Naive thymus-derived CD8-positive, alpha-beta T cell (primary cell): Measurements from ENCODE around the gene AR. TPM values are rescaled to one million over a fixed set of nuclear protein-coding genes. Genes with fewer than 3 reads are reported as not detected.

ENCODE experiments used
- ATAC-seq, 2 donors: fragments of 150-1000 bp; cut with Tn5 transposase in 1 of 2; sonication (Bioruptor Pico), chemical (Tn5 transposase) in 1 of 2; 1 replicate in 1 of 2; 2 replicates in 1 of 2; pipeline ENCODE4 v1.10.0; 2021; ENCODE audit warnings: mild to moderate bottlenecking in 2 of 2, moderate library complexity in 2 of 2
- POLR2A ChIA-PET: fragments of 350-600 bp; sonication (Branson Sonifier 250); formaldehyde crosslinking; loops from one replicate; lab custom pipeline; 2021; ENCODE audit warnings: antibody characterized with exemption; lab: Charles Lee
- DNase-seq, 10 donors: peaks; one replicate each; pipeline versions ENCODE4 v3.0.0 to v3.0.0-alpha.2; 2020 to 2022
- H3K27ac Mint-ChIP-seq, 10 donors: one replicate each; pipeline ENCODE4 v1.8.0; 2020 to 2022; ENCODE audit warnings: mild to moderate bottlenecking in 10 of 10, mixed read lengths in 10 of 10, moderate library complexity in 4 of 10, inconsistent platforms in 1 of 10
- H3K27me3 Mint-ChIP-seq, 5 donors: one replicate each; pipeline ENCODE4 v1.8.0; 2021 to 2022; ENCODE audit warnings: mixed read lengths in 5 of 5
- H3K36me3 Mint-ChIP-seq, 3 donors: one replicate each; pipeline ENCODE4 v1.8.0; 2020 to 2022; ENCODE audit warnings: mixed read lengths in 3 of 3, mild to moderate bottlenecking in 2 of 3, inconsistent platforms in 1 of 3
- H3K4me1 Mint-ChIP-seq, 4 donors: one replicate each; pipeline ENCODE4 v1.8.0; 2021 to 2022; ENCODE audit warnings: mixed read lengths in 4 of 4
- H3K4me3 Mint-ChIP-seq, 10 donors: one replicate each; pipeline ENCODE4 v1.8.0; 2020 to 2022; ENCODE audit warnings: mild to moderate bottlenecking in 10 of 10, mixed read lengths in 10 of 10, moderate library complexity in 6 of 10, inconsistent platforms in 1 of 10
- H3K9me3 Mint-ChIP-seq, 9 donors: one replicate each; pipeline ENCODE4 v1.8.0; 2020 to 2022; ENCODE audit warnings: mixed read lengths in 9 of 9, mild to moderate bottlenecking in 3 of 9, inconsistent platforms in 1 of 9, moderate library complexity in 1 of 9
- polyA plus RNA-seq, 3 donors: library from polyadenylated mRNA; unstranded; fragments of 300-500 nt; fragmentation: Illumina TruSeq; gene quantifications; one replicate each; pipeline ENCODE4 v1.2.3, GENCODE V29; 2021
- total RNA-seq, 8 experiments: library from RNA in 2 of 8; stranded (reverse) in 2 of 8; gene quantifications; one replicate each; pipeline ENCODE4 v1.2.3 and lab custom pipeline; 2021 to 2026

Gene AR
- total and polyA plus RNA-seq, 5 experiments from 2014 or later: not detected

GRCh38 chrX:67673741-67674274 lies 130.0 kb downstream of the AR start:
- H3K9me3 Mint-ChIP-seq: peaks cover 0 to 31% (median 0%) of the 10 kb centered on the region in 9 donors
- peaks cover 0 to 4% (median 0%) of the 10 kb centered on the region in 3 donors for H3K36me3 Mint-ChIP-seq
- DNase-seq: no peak
- peaks cover 0 to 7% (median 0%) of the 10 kb centered on the region in 5 donors for H3K27me3 Mint-ChIP-seq
- no peak for ATAC-seq
- no peak overlapping the region for H3K4me3 Mint-ChIP-seq
- no peak overlapping the region for H3K27ac Mint-ChIP-seq
- no peaks in the 10 kb centered on the region for H3K4me1 Mint-ChIP-seq
- POLR2A ChIA-PET: no interaction called here

- POLR2A ChIA-PET: no interaction called here
- no peaks in the 10 kb centered on the region for H3K4me1 Mint-ChIP-seq
- H3K9me3 Mint-ChIP-seq: peaks cover 0 to 31% (median 0%) of the 10 kb centered on the region in 9 donors
- no peak overlapping the region for H3K4me3 Mint-ChIP-seq
- peaks cover 0 to 7% (median 0%) of the 10 kb centered on the region in 5 donors for H3K27me3 Mint-ChIP-seq
- H3K27ac Mint-ChIP-seq: no peak overlapping the region
- peaks cover 0 to 4% (median 0%) of the 10 kb centered on the region in 3 donors for H3K36me3 Mint-ChIP-seq
- DNase-seq (no peak), ATAC-seq (no peak)
Measured at GRCh38 chrX:67674741-67675140, 130.9 kb downstream of the AR start.

- peaks cover 0 to 17% (median 3%) of the 10 kb centered on the region in 9 donors for H3K9me3 Mint-ChIP-seq
- DNase-seq (no peak), ATAC-seq (no peak)
- H3K4me3 Mint-ChIP-seq: no peak overlapping the region
- H3K36me3 Mint-ChIP-seq: no peaks in the 10 kb centered on the region
- H3K27ac Mint-ChIP-seq: no peak overlapping the region
- POLR2A ChIA-PET: no interaction called here
- no peaks in the 10 kb centered on the region for H3K4me1 Mint-ChIP-seq
- H3K27me3 Mint-ChIP-seq: peaks cover 0 to 4% (median 0%) of the 10 kb centered on the region in 5 donors
Measured at GRCh38 chrX:67684136-67684535, 140.3 kb downstream of the AR start.

GRCh38 chrX:67692246-67692645 lies 148.4 kb downstream of the AR start:
- H3K4me1 Mint-ChIP-seq: peaks cover 0 to 2% (median 0%) of the 10 kb centered on the region in 4 donors
- DNase-seq (no peak), ATAC-seq (no peak)
- H3K27me3 Mint-ChIP-seq: peaks cover 0 to under 1% (median 0%) of the 10 kb centered on the region in 5 donors
- no peaks in the 10 kb centered on the region for H3K36me3 Mint-ChIP-seq
- H3K9me3 Mint-ChIP-seq: peaks cover 0 to 3% (median 0%) of the 10 kb centered on the region in 9 donors
- no peak overlapping the region for H3K27ac Mint-ChIP-seq
- H3K4me3 Mint-ChIP-seq: no peak overlapping the region
- POLR2A ChIA-PET: no interaction called here

GRCh38 chrX:67693928-67694327 lies 150.1 kb downstream of the AR start:
- Mint-ChIP-seq H3K4me3 (no peak overlapping the region), H3K36me3 (no peaks in the 10 kb centered on the region), H3K27ac (no peak overlapping the region), H3K27me3 (no peaks in the 10 kb centered on the region), H3K9me3 (peaks cover 0 to 3% (median 0%) of the 10 kb centered on the region in 9 donors), H3K4me1 (peaks cover 0 to 2% (median 0%) of the 10 kb centered on the region in 4 donors)
- POLR2A ChIA-PET: no interaction called here
- ATAC-seq (no peak), DNase-seq (no peak)

- H3K4me3 Mint-ChIP-seq: no peak overlapping the region
- peaks cover 0 to 2% (median 0%) of the 10 kb centered on the region in 4 donors for H3K4me1 Mint-ChIP-seq
- peaks cover 0 to 3% (median 0%) of the 10 kb centered on the region in 9 donors for H3K9me3 Mint-ChIP-seq
- no peaks in the 10 kb centered on the region for H3K36me3 Mint-ChIP-seq
- POLR2A ChIA-PET: no interaction called here
- no peak for ATAC-seq
- H3K27ac Mint-ChIP-seq: no peak overlapping the region
- peaks cover 0 to 3% (median 0%) of the 10 kb centered on the region in 5 donors for H3K27me3 Mint-ChIP-seq
- DNase-seq: no peak
Measured at GRCh38 chrX:67697452-67697851, 153.6 kb downstream of the AR start.

GRCh38 chrX:67700602-67701001 lies 156.8 kb downstream of the AR start:
- no peak overlapping the region for H3K27ac Mint-ChIP-seq
- ATAC-seq (no peak), DNase-seq (no peak)
- H3K4me3 Mint-ChIP-seq: no peak overlapping the region
- POLR2A ChIA-PET: no interaction called here
- H3K4me1 Mint-ChIP-seq: peaks cover 0 to 1% (median 0%) of the 10 kb centered on the region in 4 donors
- peaks cover 0 to 2% (median 0%) of the 10 kb centered on the region in 9 donors for H3K9me3 Mint-ChIP-seq
- no peaks in the 10 kb centered on the region for H3K36me3 Mint-ChIP-seq
- H3K27me3 Mint-ChIP-seq: peaks cover 0 to 3% (median 0%) of the 10 kb centered on the region in 5 donors

- no peak for DNase-seq
- Mint-ChIP-seq H3K4me3 (no peak overlapping the region), H3K27ac (no peak overlapping the region), H3K9me3 (peaks cover 0 to 7% (median 0%) of the 10 kb centered on the region in 9 donors), H3K36me3 (peaks cover 0 to 3% (median 0%) of the 10 kb centered on the region in 3 donors), H3K4me1 (peaks cover 0 to 2% (median 0%) of the 10 kb centered on the region in 4 donors), H3K27me3 (no peaks in the 10 kb centered on the region)
- POLR2A ChIA-PET: no interaction called here
- no peak for ATAC-seq
Measured at GRCh38 chrX:67714004-67714403, 170.2 kb downstream of the AR start.

GRCh38 chrX:67717571-67717970 lies 173.8 kb downstream of the AR start:
- POLR2A ChIA-PET: no interaction called here
- Mint-ChIP-seq H3K27me3 (peaks cover 0 to 4% (median 0%) of the 10 kb centered on the region in 5 donors), H3K27ac (no peak overlapping the region), H3K4me1 (peaks cover 0 to 3% (median under 1%) of the 10 kb centered on the region in 4 donors), H3K4me3 (no peak overlapping the region), H3K9me3 (peaks cover 0 to 2% (median 0%) of the 10 kb centered on the region in 9 donors), H3K36me3 (no peaks in the 10 kb centered on the region)
- DNase-seq (no peak), ATAC-seq (no peak)

GRCh38 chrX:67718926-67719325 lies 175.1 kb downstream of the AR start:
- no peak overlapping the region for H3K27ac Mint-ChIP-seq

GRCh38 chrX:67720344-67720743 lies 176.5 kb downstream of the AR start:
- no peak overlapping the region for H3K4me3 Mint-ChIP-seq
- POLR2A ChIA-PET: no interaction called here
- DNase-seq (no peak), ATAC-seq (no peak)
- no peaks in the 10 kb centered on the region for H3K36me3 Mint-ChIP-seq
- H3K4me1 Mint-ChIP-seq: peaks cover 0 to 7% (median 2%) of the 10 kb centered on the region in 4 donors
- H3K9me3 Mint-ChIP-seq: peaks cover 0 to 2% (median 0%) of the 10 kb centered on the region in 9 donors
- H3K27me3 Mint-ChIP-seq: peaks cover 0 to 4% (median 0%) of the 10 kb centered on the region in 5 donors
- no peak overlapping the region for H3K27ac Mint-ChIP-seq

More at GRCh38 chrX:67718926-67719325, 175.1 kb downstream of the AR start:
- Mint-ChIP-seq H3K4me1 (peaks cover 0 to 7% (median 2%) of the 10 kb centered on the region in 4 donors), H3K9me3 (peaks cover 0 to 2% (median 0%) of the 10 kb centered on the region in 9 donors), H3K36me3 (no peaks in the 10 kb centered on the region), H3K27me3 (peaks cover 0 to 4% (median 0%) of the 10 kb centered on the region in 5 donors), H3K4me3 (no peak overlapping the region)
- POLR2A ChIA-PET: no interaction called here
- ATAC-seq (no peak), DNase-seq (no peak)

GRCh38 chrX:67721321-67721720 lies 177.5 kb downstream of the AR start:
- DNase-seq (no peak), ATAC-seq (no peak)
- peaks cover 0 to 2% (median 0%) of the 10 kb centered on the region in 9 donors for H3K9me3 Mint-ChIP-seq
- POLR2A ChIA-PET: no interaction called here
- H3K4me1 Mint-ChIP-seq: peaks cover 0 to 9% (median 1%) of the 10 kb centered on the region in 4 donors
- H3K36me3 Mint-ChIP-seq: no peaks in the 10 kb centered on the region
- no peak overlapping the region for H3K27ac Mint-ChIP-seq
- peaks cover 0 to 4% (median 0%) of the 10 kb centered on the region in 5 donors for H3K27me3 Mint-ChIP-seq
- H3K4me3 Mint-ChIP-seq: no peak overlapping the region

- ATAC-seq: no peak
- no peak overlapping the region for H3K27ac Mint-ChIP-seq
- peaks cover 0 to 9% (median under 1%) of the 10 kb centered on the region in 4 donors for H3K4me1 Mint-ChIP-seq
- no peak for DNase-seq
- no peaks in the 10 kb centered on the region for H3K36me3 Mint-ChIP-seq
- POLR2A ChIA-PET: no interaction called here
- peaks cover 0 to 1% (median 0%) of the 10 kb centered on the region in 9 donors for H3K9me3 Mint-ChIP-seq
- peaks cover 0 to 4% (median 0%) of the 10 kb centered on the region in 5 donors for H3K27me3 Mint-ChIP-seq
- no peak overlapping the region for H3K4me3 Mint-ChIP-seq
Measured at GRCh38 chrX:67723580-67724351, 179.9 kb downstream of the AR start.
